OCI-LY7 (cell line): ENCODE results near the gene CDKL1. TPM values are rescaled to one million over a fixed set of nuclear protein-coding genes. Genes with fewer than 3 reads are reported as not detected.

ENCODE experiments used
- BruUV-seq: library from RNA; stranded (reverse); fragments of 400-500 nt; replicated peaks from 2 replicates; lab custom pipeline; 2021; lab: Mats Ljungman, UMichigan
- CTCF ChIA-PET: fragments of 300-600 bp; sonication (Branson Sonifier 250); formaldehyde crosslinking; loops from one replicate; lab custom pipeline; 2022; ENCODE audit warnings: antibody characterized with exemption; ENCODE audit not compliant: unreplicated experiment; lab: Charles Lee
- POLR2A ChIA-PET: fragments of 300-600 bp; sonication (Branson Sonifier 250); formaldehyde crosslinking; loops from one replicate; lab custom pipeline; 2022; ENCODE audit warnings: antibody characterized with exemption; lab: Charles Lee
- DNase-seq: peaks from one replicate; pipeline ENCODE4 v3.0.0-alpha.2; 2015; ENCODE audit warnings: low spot score
- H2AFZ ChIP-seq: fragments of 200-600 bp; sonication (generic), shearing (Covaris generic); 2 replicates; pipeline ENCODE4 v1.6.1; 2014; ENCODE audit warnings: mild to moderate bottlenecking, antibody characterized with exemption, low read length, moderate library complexity
- H3K27ac ChIP-seq: fragments of 200-600 bp; sonication (generic); 2 replicates; pipeline ENCODE4 v1.5.1; 2014; ENCODE audit warnings: mixed run types, low read depth, mild to moderate bottlenecking, moderate library complexity, low read length, inconsistent platforms; ENCODE audit not compliant: poor library complexity, severe bottlenecking
- H3K36me3 ChIP-seq: fragments of 200-600 bp; sonication (generic); 2 replicates; pipeline ENCODE4 v1.6.1; 2014; ENCODE audit warnings: mild to moderate bottlenecking, antibody characterized with exemption, low read length, moderate library complexity, mixed read lengths; ENCODE audit not compliant: insufficient read depth
- H3K4me1 ChIP-seq: fragments of 200-600 bp; sonication (generic); 2 replicates; pipeline ENCODE4 v1.5.1; 2014; ENCODE audit warnings: mild to moderate bottlenecking, low read length; ENCODE audit not compliant: insufficient read depth, poor library complexity, severe bottlenecking
- H3K4me2 ChIP-seq: fragments of 200-600 bp; sonication (generic); 2 replicates; pipeline ENCODE4 v1.6.1; 2014; ENCODE audit warnings: mild to moderate bottlenecking, low read length
- H3K4me3 ChIP-seq: fragments of 200-600 bp; sonication (generic); 2 replicates; pipeline ENCODE4 v1.5.1; 2014; ENCODE audit warnings: mild to moderate bottlenecking, low read depth, low read length; ENCODE audit not compliant: poor library complexity, severe bottlenecking
- H3K79me2 ChIP-seq: fragments of 200-600 bp; sonication (generic); 2 replicates; pipeline ENCODE4 v1.6.1; 2016; ENCODE audit warnings: low read depth, mild to moderate bottlenecking, low read length, moderate library complexity, mixed read lengths; ENCODE audit not compliant: insufficient read depth
- H3K9me2 ChIP-seq: fragments of 200-600 bp; sonication (generic); 2 replicates; pipeline ENCODE4 v1.6.1; 2016; ENCODE audit warnings: mild to moderate bottlenecking, low read length, mixed read lengths; ENCODE audit not compliant: insufficient read depth
- H3K9me3 ChIP-seq: fragments of 200-600 bp; sonication (generic); 2 replicates; pipeline ENCODE4 v1.6.1; 2014; ENCODE audit warnings: mild to moderate bottlenecking, mixed run types, low read length, mixed read lengths
- H4K20me1 ChIP-seq: fragments of 200-600 bp; sonication (generic); 2 replicates; pipeline ENCODE4 v1.6.1; 2014; ENCODE audit warnings: mild to moderate bottlenecking, antibody characterized with exemption, low read length, moderate library complexity, mixed read lengths; ENCODE audit not compliant: insufficient read depth
- CTCF ChIP-seq: fragments of 200-600 bp; sonication (generic); conservative IDR thresholded peaks from 2 replicates; pipeline ENCODE4 v1.5.1; 2014; ENCODE audit warnings: mild to moderate bottlenecking, antibody characterized with exemption, low read length, moderate library complexity, mixed read lengths
- EZH2phosphoT487 ChIP-seq: fragments of 200-600 bp; sonication (generic); IDR thresholded peaks from 2 replicates; pipeline ENCODE4 v1.6.1; 2018; ENCODE audit warnings: low read depth, borderline replicate concordance, mild to moderate bottlenecking, mixed run types, antibody characterized with exemption, low read length, moderate library complexity, mixed read lengths
- intact Hi-C: fragments of 100-400 bp; cut with micrococcal nuclease; formaldehyde crosslinking; loops from one replicate; pipeline ENCODE4 v1.10.0; 2022; ENCODE audit not compliant: unreplicated experiment
- total RNA-seq, 2 experiments: library from RNA; depleted of rRNA in 1 of 2; stranded (reverse); fragments of >200 nt in 1 of 2; shearing (Covaris generic) in 1 of 2; gene quantifications; 2 replicates each; pipeline ENCODE4 v1.2.3, GENCODE V29; 2014 to 2022

CDKL1 gene
- total RNA-seq, 2 experiments from 2014 or later = 0.09 to 0.36 TPM

DNA sequence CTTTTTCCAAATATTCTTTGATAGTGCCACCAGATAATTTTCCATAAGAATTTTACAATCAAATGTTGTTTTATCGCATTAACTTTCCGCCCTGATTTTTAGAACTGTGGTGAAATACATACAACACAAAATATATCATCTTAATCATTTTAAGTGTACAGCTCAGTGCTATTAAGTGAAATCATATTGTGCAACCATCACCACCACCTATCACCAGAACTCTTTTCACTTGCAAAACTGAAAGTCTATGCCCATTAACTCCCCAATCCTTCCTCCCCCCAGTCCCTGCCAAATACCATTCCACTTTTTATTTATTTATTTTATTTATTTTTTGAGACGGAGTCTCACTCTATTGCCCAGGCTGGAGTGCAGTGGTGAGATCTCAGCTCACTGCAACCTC is 36.6 kb downstream of the CDKL1 start:
- DNase-seq = no peak
- Histone ChIP-seq H3K4me3 (no peak overlapping the region), H4K20me1 (no peaks in the 10 kb centered on the region), H2AFZ (no peak overlapping the region), H3K36me3 (no peaks in the 10 kb centered on the region), H3K9me2 (no peaks in the 10 kb centered on the region), H3K4me1 (peaks cover 12% of the 10 kb centered on the region), H3K79me2 (no peaks in the 10 kb centered on the region), H3K4me2 (no peak overlapping the region), H3K9me3 (no peaks in the 10 kb centered on the region), H3K27ac (no peak overlapping the region)
- POLR2A ChIA-PET = interaction anchor here (0.6 to 0.7 kb wide), 4 partner anchors 14 to 1762 kb away, joined by 3 to 4 read pairs (median 4); no protein-coding TSS in a partner anchor
- CTCF ChIA-PET = no interaction called here
- intact Hi-C loops = loop anchor here (5.0 kb wide), 1 partner anchor 48 kb away; the partner anchor contains the start of genes DMAC2L and L2HGDH
- BruUV-seq = no TSS peak
- TF ChIP-seq EZH2phosphoT487 = no peak
- TF ChIP-seq CTCF = no peak

DNA sequence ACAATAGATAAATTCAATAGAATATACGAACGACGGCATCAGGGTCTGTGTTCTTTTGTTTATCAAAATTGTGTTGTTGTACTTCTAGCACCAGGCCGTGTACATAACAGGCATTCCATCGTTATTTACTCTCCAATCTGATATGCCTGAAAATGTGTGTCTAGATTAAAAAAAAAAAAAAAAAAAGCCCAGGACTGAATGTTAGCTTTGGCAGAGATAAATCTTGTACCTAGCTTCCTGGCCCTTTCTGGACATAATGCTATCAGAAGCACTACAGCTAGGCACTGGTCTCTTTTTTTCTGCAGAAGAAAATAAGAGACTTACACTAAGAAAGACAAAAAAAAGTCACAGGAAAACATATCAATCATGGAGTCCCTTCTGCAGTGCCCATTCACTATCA is 37.0 kb downstream of the CDKL1 start:
- Histone ChIP-seq H3K4me1 (peaks cover 12% of the 10 kb centered on the region), H4K20me1 (no peaks in the 10 kb centered on the region), H3K4me2 (no peak overlapping the region), H3K36me3 (no peaks in the 10 kb centered on the region), H3K9me2 (no peaks in the 10 kb centered on the region), H3K27ac (no peak overlapping the region), H3K79me2 (no peaks in the 10 kb centered on the region), H2AFZ (no peak overlapping the region), H3K4me3 (no peak overlapping the region), H3K9me3 (no peaks in the 10 kb centered on the region)
- ChIA-PET CTCF (no interaction called here), POLR2A (interaction anchor here (0.6 to 1.2 kb wide), 7 partner anchors 8 to 1762 kb away, joined by 3 to 5 read pairs (median 4); no protein-coding TSS in a partner anchor)
- intact Hi-C loops = loop anchor here (5.0 kb wide), 1 partner anchor 47 kb away; the partner anchor contains the start of genes DMAC2L and L2HGDH
- no TSS peak for BruUV-seq
- DNase-seq = no peak
- TF ChIP-seq EZH2phosphoT487 = no peak
- no peak for TF ChIP-seq CTCF

DNA sequence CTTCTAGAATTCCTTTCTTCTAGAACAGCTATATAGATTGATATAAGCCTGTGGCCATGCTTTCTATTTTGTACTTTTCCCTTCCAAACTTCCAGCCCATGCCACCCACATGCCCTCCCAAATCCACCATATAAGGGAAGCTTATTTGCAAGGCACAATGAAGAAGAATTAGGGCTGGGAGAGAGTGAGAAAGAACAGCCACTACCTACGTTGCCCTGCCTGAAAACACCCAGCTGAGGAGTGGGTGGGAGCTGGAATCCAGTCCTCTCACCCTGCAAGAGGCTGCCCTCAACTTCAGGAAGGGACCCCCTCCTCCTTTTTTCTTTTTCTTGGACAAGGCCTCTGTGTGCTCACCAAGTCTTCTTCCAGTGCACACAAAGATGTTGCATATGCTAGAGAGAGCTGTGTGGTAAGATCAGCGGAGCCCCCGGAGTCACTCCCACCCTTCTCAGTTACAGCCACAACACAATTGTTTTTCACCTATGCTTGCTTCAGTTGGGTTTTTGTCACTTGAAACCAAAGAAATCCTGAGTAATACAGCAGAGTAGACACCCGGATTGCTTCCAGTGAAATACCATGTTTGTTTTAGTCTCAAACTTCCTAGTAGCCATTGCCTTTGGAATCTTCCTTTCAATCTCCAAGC is 38.8 kb downstream of the CDKL1 start:
- DNase-seq = no peak
- Histone ChIP-seq H3K9me2 (no peaks in the 10 kb centered on the region), H3K4me3 (no peak overlapping the region), H3K4me1 (no peaks in the 10 kb centered on the region), H3K4me2 (no peak overlapping the region), H3K27ac (no peak overlapping the region), H4K20me1 (no peaks in the 10 kb centered on the region), H3K9me3 (no peaks in the 10 kb centered on the region), H3K36me3 (no peaks in the 10 kb centered on the region), H2AFZ (no peak overlapping the region), H3K79me2 (no peaks in the 10 kb centered on the region)
- TF ChIP-seq CTCF = no peak
- TF ChIP-seq EZH2phosphoT487 = no peak
- POLR2A ChIA-PET = no interaction called here
- no TSS peak for BruUV-seq
- CTCF ChIA-PET = no interaction called here
- intact Hi-C loops = no loop called here
